GM19025 (cell line): Measurements from ENCODE around the gene PCDHB1.

Source experiments
- ATAC-seq: cut with Tn5 transposase; IDR thresholded peaks from one replicate; pipeline ENCODE4 v1.9.1; 2021; ENCODE audit warnings: mild to moderate bottlenecking, low read depth, moderate library complexity; ENCODE audit not compliant: unreplicated experiment

PCDHB1 gene, protein sequence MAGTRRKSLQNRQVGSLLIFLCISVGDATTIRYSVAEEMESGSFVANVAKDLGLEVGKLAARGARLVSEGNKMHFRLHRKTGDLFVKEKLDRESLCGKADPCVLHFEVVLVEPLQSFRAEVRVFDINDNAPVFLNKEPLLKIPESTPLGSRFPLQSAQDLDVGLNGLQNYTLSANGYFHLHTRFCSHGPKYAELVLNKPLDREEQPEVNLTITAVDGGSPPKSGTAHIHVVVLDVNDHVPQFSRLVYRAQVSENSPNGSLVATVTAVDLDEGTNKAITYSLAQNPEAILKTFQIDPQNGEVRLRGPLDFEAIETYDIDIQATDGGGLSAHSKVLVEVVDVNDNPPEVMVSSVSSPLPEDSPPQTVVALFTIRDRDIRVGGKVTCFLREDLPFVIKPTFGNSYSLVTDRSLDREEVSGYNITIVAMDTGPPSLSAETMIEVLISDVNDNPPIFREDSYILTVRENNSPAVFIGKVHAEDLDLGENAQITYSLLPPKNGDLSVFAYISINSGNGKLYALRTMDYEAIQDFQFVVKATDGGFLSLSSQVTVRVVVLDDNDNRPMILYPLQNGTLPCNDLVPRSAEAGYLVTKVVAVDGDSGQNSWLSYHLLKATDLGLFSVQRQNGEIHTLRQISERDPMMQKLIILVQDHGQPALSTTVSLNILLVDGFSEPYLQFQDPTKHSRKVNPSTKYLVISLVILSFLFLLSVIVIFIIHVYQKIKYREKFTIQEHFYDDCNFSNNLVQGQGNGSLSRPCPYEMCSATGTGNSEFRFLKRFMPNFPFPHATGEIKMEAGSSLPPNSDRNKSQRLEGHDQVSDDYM

GRCh38 chr5:141050622-141051520, at the start of gene PCDHB1:
Gene PCDHB1 (plus strand): TSS chr5:141051374. CDS start chr5:141051471, 97 bp downstream.
- no peak for ATAC-seq

DNA sequence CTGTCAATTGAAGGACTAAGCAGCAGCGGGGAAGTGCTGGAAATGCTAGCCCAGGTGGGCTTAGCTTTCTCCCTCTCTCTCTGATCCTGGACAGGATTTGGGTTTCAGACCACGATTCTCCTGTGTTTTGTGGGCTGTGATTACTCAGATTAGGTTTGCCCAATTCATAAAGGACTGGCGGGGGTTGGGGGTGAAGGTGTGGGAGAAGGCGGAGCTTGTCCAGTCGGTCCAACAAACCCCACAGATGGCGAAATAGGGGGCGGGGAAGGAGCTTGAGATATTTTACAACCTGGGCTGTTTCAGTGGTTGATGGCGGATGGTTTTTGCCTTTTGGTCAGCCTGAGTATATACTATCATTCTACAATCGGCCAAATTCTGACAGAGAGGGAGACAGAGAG, 49.7 kb upstream of the PCDHB1 start:
- no peak for ATAC-seq

- no peak for ATAC-seq
These were observed 49.1 kb upstream of the PCDHB1 start for GRCh38 chr5:141001844-141002604.

GRCh38 chr5:141002605-141002965, 48.6 kb upstream of the PCDHB1 start:
- ATAC-seq = no peak

DNA sequence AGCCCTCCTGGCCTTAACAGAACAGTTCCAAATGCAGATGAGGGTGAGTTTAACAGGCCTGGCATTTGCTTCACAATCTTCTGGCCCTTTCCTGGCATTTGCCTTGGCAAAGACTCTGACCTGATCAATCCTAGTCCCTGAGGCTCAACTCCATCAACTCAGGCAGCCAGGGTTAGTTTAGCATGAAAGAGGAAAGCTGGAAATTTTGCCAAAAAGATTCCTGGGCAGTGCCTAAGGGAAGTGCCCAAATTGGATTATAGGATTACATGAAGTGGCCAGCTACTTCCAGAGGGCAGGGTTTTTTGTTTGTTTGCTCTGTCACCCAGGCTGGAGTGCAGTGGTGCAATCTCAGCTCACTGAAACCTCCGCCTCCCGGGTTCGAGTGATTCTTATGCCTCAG, 48.1 kb upstream of the PCDHB1 start:
- no peak for ATAC-seq

GRCh38 chr5:141003791-141004611, 47.2 kb upstream of the PCDHB1 start:
- no peak for ATAC-seq

DNA sequence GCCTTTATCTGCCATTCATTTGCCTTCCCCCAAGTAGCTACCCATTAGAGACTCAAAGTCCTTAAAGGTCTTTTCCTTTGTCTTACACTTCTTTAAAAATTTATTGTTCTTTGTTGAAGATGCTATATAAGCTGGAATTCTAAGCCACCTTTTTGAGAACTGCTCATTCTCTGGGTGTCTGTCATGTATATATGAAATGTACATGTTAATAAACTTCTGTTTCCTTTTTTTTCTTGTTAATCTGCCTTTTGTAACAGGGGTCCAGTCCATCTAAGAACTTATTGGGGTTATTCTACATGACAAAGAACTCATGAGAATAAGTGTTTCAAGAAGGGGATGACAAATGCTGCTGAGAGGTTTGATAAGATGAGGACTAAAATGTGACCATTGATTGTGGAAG, 43.4 kb upstream of the PCDHB1 start:
- ATAC-seq = no peak

- no peak for ATAC-seq
These were observed 41.0 kb upstream of the PCDHB1 start for GRCh38 chr5:141010047-141010793.

DNA sequence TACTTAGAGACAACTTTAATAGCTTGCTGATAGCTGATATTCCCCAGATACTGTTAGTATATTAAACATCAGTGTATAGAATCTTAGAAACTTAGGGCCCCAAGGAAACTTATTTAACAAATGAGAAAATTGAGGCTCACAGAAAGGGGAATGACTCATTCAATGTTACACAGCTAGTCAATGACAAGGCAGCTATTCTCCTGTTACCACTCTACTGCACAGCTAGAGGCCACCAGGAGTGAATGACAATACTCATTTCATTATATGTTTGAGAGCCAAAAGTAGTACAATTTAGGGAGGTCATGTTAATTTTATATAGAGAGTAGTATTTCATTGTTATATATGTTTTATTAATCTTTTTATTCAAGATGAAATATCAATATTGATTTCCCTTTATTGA, 33.2 kb upstream of the PCDHB1 start:
- ATAC-seq = no peak

- no peak for ATAC-seq
These were observed 28.8 kb upstream of the PCDHB1 start for GRCh38 chr5:141022384-141022783.

DNA sequence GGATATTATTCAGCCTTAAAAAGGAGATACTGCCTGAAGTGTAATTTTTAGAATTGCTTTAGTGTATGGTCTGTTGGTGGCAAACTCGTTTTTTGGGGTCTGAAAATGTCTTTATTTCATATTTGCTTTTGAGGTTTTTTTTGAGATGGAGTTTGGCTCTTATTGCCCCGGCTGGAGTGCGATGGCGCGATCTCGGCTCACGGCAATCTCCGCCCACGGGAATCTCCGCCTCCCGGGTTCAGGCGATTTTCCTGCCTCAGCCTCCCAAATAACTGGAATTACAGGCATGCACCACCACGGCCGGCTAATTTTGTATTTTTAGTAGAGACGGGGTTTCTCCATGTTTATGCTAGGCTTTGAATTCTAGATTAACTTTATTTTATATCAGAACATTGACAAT, 20.2 kb upstream of the PCDHB1 start:
- no peak for ATAC-seq

DNA sequence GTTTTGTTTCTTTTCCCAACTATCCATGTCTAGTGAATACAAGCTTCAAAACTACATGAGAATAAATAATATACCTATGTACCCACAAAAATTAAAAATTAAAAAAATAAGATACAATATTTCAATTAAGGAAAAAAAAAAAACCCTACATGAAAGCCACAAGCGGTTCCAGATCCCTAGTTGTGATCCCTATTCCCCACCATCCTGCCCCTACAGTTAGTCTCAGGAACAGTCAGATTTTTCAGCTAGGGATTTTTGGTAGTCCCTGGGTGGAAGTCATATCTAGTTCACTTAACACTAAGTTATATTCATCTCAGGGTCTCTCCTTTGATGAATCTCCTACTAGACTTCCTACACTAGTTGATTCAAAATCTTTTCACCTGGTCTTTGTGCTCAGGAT, 18.5 kb upstream of the PCDHB1 start:
- no peak for ATAC-seq

GRCh38 chr5:141039061-141039460, 12.1 kb upstream of the PCDHB1 start:
- no peak for ATAC-seq

DNA sequence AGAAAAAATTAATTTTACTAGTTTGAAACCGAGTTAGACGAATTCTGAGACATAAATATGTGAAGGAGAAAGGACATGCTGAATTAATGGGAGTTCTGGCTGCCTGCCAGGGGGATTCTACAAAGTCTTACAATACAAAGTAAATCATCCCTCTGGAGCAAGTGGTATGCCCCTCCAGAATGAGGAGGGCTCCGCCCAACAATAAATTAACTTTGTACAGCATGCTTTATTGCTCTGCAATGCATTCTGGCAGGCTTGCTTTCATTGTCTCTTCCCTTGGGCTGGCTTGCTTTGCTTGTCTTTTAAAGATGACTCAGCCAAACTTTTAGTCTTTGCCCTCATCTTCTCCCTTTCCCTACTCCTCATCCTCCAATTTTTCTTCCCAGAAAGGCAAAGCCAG, 11.7 kb upstream of the PCDHB1 start:
- no peak for ATAC-seq

GRCh38 chr5:141040093-141040770, 10.9 kb upstream of the PCDHB1 start:
- no peak for ATAC-seq

DNA sequence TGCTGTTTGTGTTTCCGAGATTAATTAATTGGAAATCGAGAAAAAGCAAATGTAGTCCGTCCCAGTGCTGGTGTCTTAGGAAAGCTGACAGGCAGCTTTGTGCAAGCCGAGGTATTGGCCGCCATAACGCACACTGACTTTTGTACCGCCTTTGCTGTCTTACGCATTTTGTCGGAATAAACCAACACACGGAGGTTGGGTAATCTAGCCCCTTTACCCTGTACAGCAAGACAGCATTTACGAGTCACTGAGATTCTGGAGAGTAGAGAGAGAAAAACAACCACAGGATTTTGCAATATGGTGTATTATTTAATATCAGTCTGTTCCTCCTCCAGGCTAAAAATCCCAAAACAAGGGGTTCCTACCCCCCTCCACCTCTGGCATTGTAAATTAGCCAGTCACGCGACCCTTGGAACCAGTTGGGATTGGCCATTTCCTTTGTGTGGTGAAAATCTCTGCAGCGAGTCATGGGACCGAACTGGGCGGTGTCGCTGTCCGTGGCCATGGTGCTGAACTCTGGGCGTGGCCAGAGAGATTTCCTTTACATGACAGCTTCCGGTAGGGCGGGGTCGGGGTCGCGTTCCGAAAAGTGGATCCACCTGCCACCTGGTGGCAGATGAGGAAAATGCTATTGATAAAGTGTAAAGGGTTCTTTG, 10.3 kb upstream of the PCDHB1 start:
- no peak for ATAC-seq

DNA sequence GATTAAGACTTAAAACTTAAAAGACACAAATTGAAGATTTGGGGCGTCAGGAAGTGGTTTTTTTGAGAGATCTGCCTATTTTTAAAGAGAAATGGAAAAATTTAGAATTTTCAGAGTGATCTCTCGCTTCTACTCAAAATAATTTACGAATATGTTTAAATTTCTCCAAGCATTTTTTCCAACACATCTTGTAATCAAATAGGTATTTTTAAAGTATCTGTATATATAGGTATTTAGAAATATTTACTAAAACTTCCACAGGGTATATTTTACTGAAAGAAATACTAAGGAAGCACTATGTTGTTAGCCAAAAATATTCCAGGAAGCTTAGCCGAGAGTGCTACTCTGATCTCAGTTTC, 9.8 kb upstream of the PCDHB1 start:
- ATAC-seq = no peak

DNA sequence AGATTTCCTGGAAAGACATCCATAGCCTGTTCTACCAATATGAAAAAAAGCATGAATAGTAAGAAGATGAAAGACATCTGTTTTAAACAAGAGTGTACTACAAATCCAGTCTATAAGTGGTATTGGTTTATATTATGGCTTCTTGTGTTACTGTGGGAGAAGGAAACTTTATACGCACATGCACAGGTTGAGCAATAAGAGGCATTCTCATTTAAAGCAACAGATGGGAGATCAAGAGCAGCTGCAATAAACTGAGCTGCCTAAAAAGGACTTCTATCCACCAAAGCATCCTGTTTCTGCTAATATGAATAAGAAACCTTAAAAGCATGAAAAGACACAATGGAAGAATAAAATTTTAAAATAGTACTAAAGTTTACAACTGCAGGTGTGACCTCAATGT, 8.6 kb upstream of the PCDHB1 start:
- ATAC-seq = no peak
